MM.1S (cell line): ENCODE measurements around the gene MBD4.

Source experiments
- DNase-seq: peaks from one replicate; pipeline ENCODE4 v3.0.0-alpha.2; 2015
- H2AFZ ChIP-seq: fragments of 300-600 bp; sonication (generic); 2 replicates; pipeline ENCODE4 v1.6.0; 2016; ENCODE audit warnings: antibody characterized with exemption, low read length
- H3F3A ChIP-seq: fragments of 300-600 bp; sonication (generic); 2 replicates; pipeline ENCODE4 v1.6.1; 2016; ENCODE audit warnings: mild to moderate bottlenecking, antibody characterized with exemption, low read length, moderate library complexity, mixed read lengths; ENCODE audit not compliant: insufficient read depth
- H3K27ac ChIP-seq: fragments of 300-600 bp; sonication (generic); 2 replicates; pipeline ENCODE4 v1.5.1; 2016; ENCODE audit warnings: mild to moderate bottlenecking, low read length
- H3K27me3 ChIP-seq: fragments of 300-600 bp; sonication (generic); replicated peaks from 2 replicates; pipeline ENCODE4 v1.6.0; 2016; ENCODE audit warnings: low read length; ENCODE audit not compliant: insufficient read depth
- H3K36me3 ChIP-seq: fragments of 300-600 bp; sonication (generic); replicated peaks from 2 replicates; pipeline ENCODE4 v1.6.1; 2016; ENCODE audit warnings: mild to moderate bottlenecking, low read length, mixed read lengths; ENCODE audit not compliant: insufficient read depth
- H3K4me1 ChIP-seq: fragments of 300-600 bp; sonication (generic); 2 replicates; pipeline ENCODE4 v1.6.1; 2016; ENCODE audit warnings: low read length, mixed read lengths
- H3K4me2 ChIP-seq: fragments of 300-600 bp; sonication (generic); 2 replicates; pipeline ENCODE4 v1.6.0; 2016; ENCODE audit warnings: low read depth, low read length
- H3K4me3 ChIP-seq: fragments of 300-600 bp; sonication (generic); 2 replicates; pipeline ENCODE4 v1.5.1; 2016; ENCODE audit warnings: low read length, mixed read lengths
- H3K79me2 ChIP-seq: fragments of 300-600 bp; sonication (generic); 2 replicates; pipeline ENCODE4 v1.6.1; 2016; ENCODE audit warnings: mixed run types, low read length, mixed read lengths
- H3K9ac ChIP-seq: fragments of 300-600 bp; sonication (generic); 2 replicates; pipeline ENCODE4 v1.6.1; 2016; ENCODE audit warnings: low read length, mixed read lengths
- H3K9me2 ChIP-seq: fragments of 300-600 bp; sonication (generic); replicated peaks from 2 replicates; pipeline ENCODE4 v1.6.1; 2016; ENCODE audit warnings: mild to moderate bottlenecking, low read length, mixed read lengths; ENCODE audit not compliant: insufficient read depth
- H3K9me3 ChIP-seq: fragments of 300-600 bp; sonication (generic); replicated peaks from 2 replicates; pipeline ENCODE4 v1.6.1; 2016; ENCODE audit warnings: mild to moderate bottlenecking, low read length, mixed read lengths; ENCODE audit not compliant: insufficient read depth
- H4K20me1 ChIP-seq: fragments of 300-600 bp; sonication (generic); 2 replicates; pipeline ENCODE4 v1.6.1; 2016; ENCODE audit warnings: mild to moderate bottlenecking, low read length, moderate library complexity, mixed read lengths; ENCODE audit not compliant: insufficient read depth
- CTCF ChIP-seq: fragments of 300-600 bp; sonication (generic); IDR thresholded peaks from 2 replicates; pipeline ENCODE4 v1.5.1; 2016; ENCODE audit warnings: antibody characterized with exemption, low read length, mixed read lengths
- EZH2 ChIP-seq: fragments of 300-600 bp; sonication (generic); optimal IDR thresholded peaks from 2 replicates; pipeline ENCODE3; 2017; ENCODE audit warnings: low read depth, mild to moderate bottlenecking, antibody characterized with exemption, low read length, mixed read lengths
- EZH2phosphoT487 ChIP-seq: fragments of 300-600 bp; sonication (generic); IDR thresholded peaks from 2 replicates; pipeline ENCODE4 v1.6.1; 2018; ENCODE audit warnings: antibody characterized with exemption, low read length

Gene MBD4

DNA sequence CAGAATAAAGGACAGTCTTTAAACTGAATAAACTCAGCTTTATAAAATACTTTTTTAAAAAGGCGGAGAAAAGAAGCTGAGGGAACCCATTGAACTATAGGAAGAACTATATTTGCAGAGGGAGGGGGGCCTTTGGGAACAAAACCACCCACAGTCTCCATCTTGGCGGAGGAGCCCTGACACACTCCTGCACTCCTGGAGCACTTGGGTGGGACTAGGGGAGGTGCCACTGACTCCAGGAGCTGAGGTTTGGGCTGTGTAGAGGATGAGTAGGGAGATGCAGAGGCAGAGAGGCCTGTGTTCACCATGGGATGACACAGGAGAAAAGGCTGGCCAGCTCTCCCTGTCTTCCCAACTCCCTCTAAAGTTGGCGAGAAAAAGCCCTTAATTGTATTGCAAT is 36.1 kb upstream of the MBD4 start:
- Histone ChIP-seq H3K4me2 (no peak overlapping the region), H4K20me1 (no peaks in the 10 kb centered on the region), H3K27me3 (no peaks in the 10 kb centered on the region), H3K4me1 (no peaks in the 10 kb centered on the region), H3K4me3 (no peak overlapping the region), H3K9ac (no peak overlapping the region), H3K9me2 (no peaks in the 10 kb centered on the region), H3K36me3 (no peaks in the 10 kb centered on the region), H2AFZ (no peak overlapping the region), H3K9me3 (no peaks in the 10 kb centered on the region), H3K79me2 (no peaks in the 10 kb centered on the region), H3K27ac (no peak overlapping the region), H3F3A (no peaks in the 10 kb centered on the region)
- TF ChIP-seq CTCF: no peak
- TF ChIP-seq EZH2: no peak
- no peak for DNase-seq

GRCh38 chr3:129474984-129475804 is 35.4 kb upstream of the MBD4 start:
- Histone ChIP-seq H3K4me2 (no peak overlapping the region), H3K36me3 (no peaks in the 10 kb centered on the region), H3F3A (no peaks in the 10 kb centered on the region), H3K9ac (no peak overlapping the region), H3K4me1 (no peaks in the 10 kb centered on the region), H3K79me2 (no peaks in the 10 kb centered on the region), H3K9me3 (no peaks in the 10 kb centered on the region), H2AFZ (no peak overlapping the region), H3K4me3 (no peak overlapping the region), H3K27ac (no peak overlapping the region), H3K9me2 (no peaks in the 10 kb centered on the region), H4K20me1 (no peaks in the 10 kb centered on the region), H3K27me3 (no peaks in the 10 kb centered on the region)
- DNase-seq: no peak
- TF ChIP-seq EZH2phosphoT487 (no peak), CTCF (no peak), EZH2 (no peak)

- Histone ChIP-seq H3K9me3 (no peaks in the 10 kb centered on the region), H3F3A (no peaks in the 10 kb centered on the region), H3K36me3 (no peaks in the 10 kb centered on the region)
Measured at GRCh38 chr3:129473769-129474152, 34.0 kb upstream of the MBD4 start.

More at GRCh38 chr3:129473769-129474152, 34.0 kb upstream of the MBD4 start:
- DNase-seq: no peak
- H3K9ac ChIP-seq: no peak overlapping the region
- no peaks in the 10 kb centered on the region for H3K27me3 ChIP-seq
- no peaks in the 10 kb centered on the region for H4K20me1 ChIP-seq
- no peaks in the 10 kb centered on the region for H3K4me1 ChIP-seq
- no peak overlapping the region for H3K4me2 ChIP-seq
- no peak overlapping the region for H3K27ac ChIP-seq
- TF ChIP-seq EZH2 (no peak), EZH2phosphoT487 (no peak), CTCF (no peak)
- no peaks in the 10 kb centered on the region for H3K9me2 ChIP-seq
- H3K4me3 ChIP-seq: no peak overlapping the region
- H3K79me2 ChIP-seq: no peaks in the 10 kb centered on the region
- no peak overlapping the region for H2AFZ ChIP-seq
